HG02588 (cell line): ENCODE measurements around the gene PRDM15.

Experiments used
- ATAC-seq: cut with Tn5 transposase; IDR thresholded peaks from one replicate; pipeline ENCODE4 v1.9.1; 2021; ENCODE audit warnings: mild to moderate bottlenecking, moderate library complexity; ENCODE audit not compliant: unreplicated experiment

The PRDM15 gene

GRCh38 chr21:41888749-41889376, 9.7 kb upstream of the PRDM15 start:
- no peak for ATAC-seq

- ATAC-seq: no peak
Measured at GRCh38 chr21:41887667-41888066, 8.5 kb upstream of the PRDM15 start.

- ATAC-seq: no peak
Measured at GRCh38 chr21:41886328-41886727, 7.2 kb upstream of the PRDM15 start.

- ATAC-seq: no peak
Measured at GRCh38 chr21:41885341-41886024, 6.3 kb upstream of the PRDM15 start.

GRCh38 chr21:41884501-41885030, 5.4 kb upstream of the PRDM15 start:
- no peak for ATAC-seq

GRCh38 chr21:41883582-41883981, 4.4 kb upstream of the PRDM15 start:
- no peak for ATAC-seq

GRCh38 chr21:41881051-41881450, 1.9 kb upstream of the PRDM15 start:
- ATAC-seq: no peak

- ATAC-seq: no peak
Measured at GRCh38 chr21:41880153-41880552, 1.0 kb upstream of the PRDM15 start.

- peak; percentile 46 for ATAC-seq
Measured at GRCh38 chr21:41878831-41879189, 334 bp downstream of the PRDM15 start.

- peak; percentile 32 for ATAC-seq
Measured at GRCh38 chr21:41877901-41878830, 978 bp downstream of the PRDM15 start.

- no peak for ATAC-seq
Measured at GRCh38 chr21:41876928-41877652, 2.1 kb downstream of the PRDM15 start.

- no peak for ATAC-seq
Measured at GRCh38 chr21:41876396-41876795, 2.7 kb downstream of the PRDM15 start.

- no peak for ATAC-seq
Measured at GRCh38 chr21:41875086-41875485, 4.1 kb downstream of the PRDM15 start.

GRCh38 chr21:41874611-41875010, 4.5 kb downstream of the PRDM15 start:
- ATAC-seq: no peak

GRCh38 chr21:41873426-41873825, 5.7 kb downstream of the PRDM15 start:
- ATAC-seq: no peak

- ATAC-seq: no peak
Measured at GRCh38 chr21:41873005-41873404, 6.1 kb downstream of the PRDM15 start.

GRCh38 chr21:41871293-41872030, 7.7 kb downstream of the PRDM15 start:
- ATAC-seq: no peak

GRCh38 chr21:41869771-41870170, 9.4 kb downstream of the PRDM15 start:
- ATAC-seq: no peak

GRCh38 chr21:41868062-41868710, 11.0 kb downstream of the PRDM15 start:
- ATAC-seq: peak; percentile 47

- ATAC-seq: no peak
Measured at GRCh38 chr21:41867313-41867712, 11.8 kb downstream of the PRDM15 start.
